ENCODE data around the gene L1CAM. TPM values are rescaled to one million over a fixed set of nuclear protein-coding genes. Genes with fewer than 3 reads are reported as not detected.
A peak's percentile ranks its signal among the peaks of the same experiment; 100 is the strongest.

L1CAM gene, protein sequence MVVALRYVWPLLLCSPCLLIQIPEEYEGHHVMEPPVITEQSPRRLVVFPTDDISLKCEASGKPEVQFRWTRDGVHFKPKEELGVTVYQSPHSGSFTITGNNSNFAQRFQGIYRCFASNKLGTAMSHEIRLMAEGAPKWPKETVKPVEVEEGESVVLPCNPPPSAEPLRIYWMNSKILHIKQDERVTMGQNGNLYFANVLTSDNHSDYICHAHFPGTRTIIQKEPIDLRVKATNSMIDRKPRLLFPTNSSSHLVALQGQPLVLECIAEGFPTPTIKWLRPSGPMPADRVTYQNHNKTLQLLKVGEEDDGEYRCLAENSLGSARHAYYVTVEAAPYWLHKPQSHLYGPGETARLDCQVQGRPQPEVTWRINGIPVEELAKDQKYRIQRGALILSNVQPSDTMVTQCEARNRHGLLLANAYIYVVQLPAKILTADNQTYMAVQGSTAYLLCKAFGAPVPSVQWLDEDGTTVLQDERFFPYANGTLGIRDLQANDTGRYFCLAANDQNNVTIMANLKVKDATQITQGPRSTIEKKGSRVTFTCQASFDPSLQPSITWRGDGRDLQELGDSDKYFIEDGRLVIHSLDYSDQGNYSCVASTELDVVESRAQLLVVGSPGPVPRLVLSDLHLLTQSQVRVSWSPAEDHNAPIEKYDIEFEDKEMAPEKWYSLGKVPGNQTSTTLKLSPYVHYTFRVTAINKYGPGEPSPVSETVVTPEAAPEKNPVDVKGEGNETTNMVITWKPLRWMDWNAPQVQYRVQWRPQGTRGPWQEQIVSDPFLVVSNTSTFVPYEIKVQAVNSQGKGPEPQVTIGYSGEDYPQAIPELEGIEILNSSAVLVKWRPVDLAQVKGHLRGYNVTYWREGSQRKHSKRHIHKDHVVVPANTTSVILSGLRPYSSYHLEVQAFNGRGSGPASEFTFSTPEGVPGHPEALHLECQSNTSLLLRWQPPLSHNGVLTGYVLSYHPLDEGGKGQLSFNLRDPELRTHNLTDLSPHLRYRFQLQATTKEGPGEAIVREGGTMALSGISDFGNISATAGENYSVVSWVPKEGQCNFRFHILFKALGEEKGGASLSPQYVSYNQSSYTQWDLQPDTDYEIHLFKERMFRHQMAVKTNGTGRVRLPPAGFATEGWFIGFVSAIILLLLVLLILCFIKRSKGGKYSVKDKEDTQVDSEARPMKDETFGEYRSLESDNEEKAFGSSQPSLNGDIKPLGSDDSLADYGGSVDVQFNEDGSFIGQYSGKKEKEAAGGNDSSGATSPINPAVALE
- total RNA-seq = 1 to 10 TPM; 5.2 to 7.1 (median 6.1) TPM

GRCh38 chrX:153885968-153886903 lies at the start of gene L1CAM:
Gene L1CAM (minus strand): TSS chrX:153886173. CDS start chrX:153875836, 10,337 bp downstream.
- no peaks in the 10 kb centered on the region for H3K9me3 ChIP-seq
- in situ Hi-C loops (cut with MboI; ENCODE audit: low pct_ligation_motif_present in 1 of 4, low pct_unique_long_range_greater_than_20kb in 1 of 4, low sequenced_read_pairs in 3 of 4) (no loop called here), intact Hi-C loops (cut with DNase I; ENCODE audit: low total_unique reads) (no loop called here)
- peaks cover 0 to 6% (median 3%) of the 10 kb centered on the region in 4 donors for H3K4me1 ChIP-seq
- H3K4me3 ChIP-seq = peak within 1 kb of the TSS in 2 of 4 donors; percentile 10 to 36
- DNase-seq = no peak
- H3K27ac ChIP-seq = no peak within 1 kb of the TSS
- 59% methylated on average over 31 of the region's 94 CpGs; no CpG with 5 or more reads in 1 of the 2 donors for WGBS, 2 donors (ENCODE audit: low coverage in 1 of 2)
- TF ChIP-seq POLR2A (IDR thresholded peaks at IDR 0.05) = no peak
- no peak for TF ChIP-seq EP300 (IDR thresholded peaks at IDR 0.05; ENCODE audit: low read depth)
- no peak for TF ChIP-seq POLR2AphosphoS5 (IDR thresholded peaks at IDR 0.05)
- TF ChIP-seq, protein P1, sequence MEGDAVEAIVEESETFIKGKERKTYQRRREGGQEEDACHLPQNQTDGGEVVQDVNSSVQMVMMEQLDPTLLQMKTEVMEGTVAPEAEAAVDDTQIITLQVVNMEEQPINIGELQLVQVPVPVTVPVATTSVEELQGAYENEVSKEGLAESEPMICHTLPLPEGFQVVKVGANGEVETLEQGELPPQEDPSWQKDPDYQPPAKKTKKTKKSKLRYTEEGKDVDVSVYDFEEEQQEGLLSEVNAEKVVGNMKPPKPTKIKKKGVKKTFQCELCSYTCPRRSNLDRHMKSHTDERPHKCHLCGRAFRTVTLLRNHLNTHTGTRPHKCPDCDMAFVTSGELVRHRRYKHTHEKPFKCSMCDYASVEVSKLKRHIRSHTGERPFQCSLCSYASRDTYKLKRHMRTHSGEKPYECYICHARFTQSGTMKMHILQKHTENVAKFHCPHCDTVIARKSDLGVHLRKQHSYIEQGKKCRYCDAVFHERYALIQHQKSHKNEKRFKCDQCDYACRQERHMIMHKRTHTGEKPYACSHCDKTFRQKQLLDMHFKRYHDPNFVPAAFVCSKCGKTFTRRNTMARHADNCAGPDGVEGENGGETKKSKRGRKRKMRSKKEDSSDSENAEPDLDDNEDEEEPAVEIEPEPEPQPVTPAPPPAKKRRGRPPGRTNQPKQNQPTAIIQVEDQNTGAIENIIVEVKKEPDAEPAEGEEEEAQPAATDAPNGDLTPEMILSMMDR (IDR thresholded peaks at IDR 0.05) = no peak
- H3K36me3 ChIP-seq = no peaks in the 10 kb centered on the region
- H3K27me3 ChIP-seq = peaks cover 54% of the 10 kb centered on the region

- in situ Hi-C loops (cut with MboI; ENCODE audit: low pct_ligation_motif_present in 1 of 4, low pct_unique_long_range_greater_than_20kb in 1 of 4, low sequenced_read_pairs in 3 of 4) = loop anchor here in 1 of 4 donors (25.0 kb wide), 2 partner anchors 148 to 973 kb away; partner anchors contain the start of genes IDH3G, SRPK3 and SSR4
- peak; percentile 26 for DNase-seq
- intact Hi-C loops (cut with DNase I; ENCODE audit: low total_unique reads) = no loop called here
- WGBS, 2 donors (ENCODE audit: low coverage in 1 of 2) = 31% methylated on average over 27 of the region's 32 CpGs; no CpG with 5 or more reads in 1 of the 2 donors
- TF ChIP-seq POLR2AphosphoS5 (IDR thresholded peaks at IDR 0.05) (no peak), POLR2A (IDR thresholded peaks at IDR 0.05) (no peak), EP300 (IDR thresholded peaks at IDR 0.05; ENCODE audit: low read depth) (no peak)
- TF ChIP-seq, protein P1 (IDR thresholded peaks at IDR 0.05) = no peak
- H3K4me1 ChIP-seq = peaks cover 3 to 15% (median 9%) of the 10 kb centered on the region in 4 donors
- H3K27ac ChIP-seq = peak overlapping the region; percentile 48 to 73 (median 66)
- peak overlapping the region; percentile 35 to 88 (median 75) for H3K4me3 ChIP-seq
- H3K27me3 ChIP-seq = no peaks in the 10 kb centered on the region
- H3K9me3 ChIP-seq = no peaks in the 10 kb centered on the region
- H3K36me3 ChIP-seq = no peaks in the 10 kb centered on the region
Measured at GRCh38 chrX:153935326-153935851, 49.4 kb upstream of the L1CAM start.

GRCh38 chrX:153934762-153935325 lies 48.9 kb upstream of the L1CAM start, which contains the start of gene NAA10:
Gene NAA10 (minus strand): TSS chrX:153935037. CDS start chrX:153934904, 133 bp downstream.
- peak; percentile 81 for DNase-seq
- no peaks in the 10 kb centered on the region for H3K27me3 ChIP-seq
- intact Hi-C loops (cut with DNase I; ENCODE audit: low total_unique reads) = no loop called here
- H3K27ac ChIP-seq = peak within 1 kb of the TSS; percentile 68 to 87 (median 72)
- in situ Hi-C loops (cut with MboI; ENCODE audit: low pct_ligation_motif_present in 1 of 4, low pct_unique_long_range_greater_than_20kb in 1 of 4, low sequenced_read_pairs in 3 of 4) = loop anchor here in 1 of 4 donors (25.0 kb wide), 2 partner anchors 148 to 973 kb away; partner anchors contain the start of genes IDH3G, SRPK3 and SSR4
- 52% methylated on average over 29 of the region's 87 CpGs; no CpG with 5 or more reads in 1 of the 2 donors for WGBS, 2 donors (ENCODE audit: low coverage in 1 of 2)
- no peaks in the 10 kb centered on the region for H3K9me3 ChIP-seq
- peak within 1 kb of the TSS; percentile 50 to 88 (median 75) for H3K4me3 ChIP-seq
- peaks cover 3 to 15% (median 9%) of the 10 kb centered on the region in 4 donors for H3K4me1 ChIP-seq
- TF ChIP-seq POLR2AphosphoS5 (IDR thresholded peaks at IDR 0.05) (peak in 2 of 3 donors; percentile 15 to 49), POLR2A (IDR thresholded peaks at IDR 0.05) (no peak), EP300 (IDR thresholded peaks at IDR 0.05; ENCODE audit: low read depth) (no peak)
- TF ChIP-seq, protein P1 (IDR thresholded peaks at IDR 0.05) = no peak
- H3K36me3 ChIP-seq = no peaks in the 10 kb centered on the region
